B cell (primary cell): ENCODE measurements around the gene SRC. TPM values are rescaled to one million over a fixed set of nuclear protein-coding genes. Genes with fewer than 3 reads are reported as not detected.

Experiments used
- ATAC-seq: fragments of 200-7000 bp; cut with Tn5 transposase; one replicate; pipeline ENCODE4 v1.10.0; 2021; ENCODE audit warnings: low read depth, mild to moderate bottlenecking, moderate number of reproducible peaks, moderate library complexity
- CTCF ChIA-PET: fragments of 350-600 bp; sonication (Branson Sonifier 250); formaldehyde crosslinking; loops from one replicate; lab custom pipeline; 2021; ENCODE audit warnings: antibody characterized with exemption, inconsistent platforms; lab: Charles Lee
- POLR2A ChIA-PET: fragments of 350-600 bp; sonication (Branson Sonifier 250); formaldehyde crosslinking; loops from one replicate; lab custom pipeline; 2021; ENCODE audit warnings: antibody characterized with exemption; lab: Charles Lee
- DNase-seq: peaks from one replicate; pipeline ENCODE4 v3.0.0; 2013
- H2AFZ ChIP-seq: 2 replicates; pipeline ENCODE4 v1.6.1; 2012; ENCODE audit warnings: mild to moderate bottlenecking, low read depth, low read length; ENCODE audit not compliant: insufficient read depth, poor library complexity, severe bottlenecking
- H3K27ac ChIP-seq, 2 donors: 1 replicate in 1 of 2; 2 replicates in 1 of 2; pipeline ENCODE4 v1.5.1; 2012 to 2013; ENCODE audit warnings: low read length in 2 of 2, mild to moderate bottlenecking in 2 of 2, moderate library complexity in 1 of 2
- H3K27me3 ChIP-seq, 4 experiments: fragments of 200-600 bp in 1 of 4; sonication (generic) in 1 of 4; replicated peaks in 1 of 4; 1 replicate in 2 of 4; 2 replicates in 2 of 4; pipeline versions ENCODE4 v1.6.1 to v1.7.0; 2013 to 2016; ENCODE audit warnings: low read length in 3 of 4, mild to moderate bottlenecking in 2 of 4, mixed read lengths in 1 of 4, moderate library complexity in 1 of 4; ENCODE audit not compliant: insufficient read depth in 4 of 4, control insufficient read depth in 3 of 4; ENCODE audit errors: control extremely low read depth in 1 of 4
- H3K36me3 ChIP-seq, 2 experiments: replicated peaks in 1 of 2; 1 replicate in 1 of 2; 2 replicates in 1 of 2; pipeline versions ENCODE4 v1.6.1 to v1.7.1; 2013; ENCODE audit warnings: low read length in 1 of 2; ENCODE audit not compliant: insufficient read depth in 2 of 2, control insufficient read depth in 1 of 2; ENCODE audit errors: control extremely low read depth in 1 of 2, extremely low read depth in 1 of 2
- H3K4me1 ChIP-seq, 2 donors: fragments of 200-600 bp in 1 of 2; sonication (generic) in 1 of 2; 1 replicate in 1 of 2; 2 replicates in 1 of 2; pipeline versions ENCODE4 v1.5.1 to v1.6.1; 2013 to 2017; ENCODE audit warnings: low read length in 2 of 2; ENCODE audit not compliant: control insufficient read depth in 2 of 2, insufficient read depth in 2 of 2
- H3K4me2 ChIP-seq: replicated peaks from 2 replicates; pipeline ENCODE3; 2012; ENCODE audit warnings: mild to moderate bottlenecking, low read depth, low read length; ENCODE audit not compliant: poor library complexity, severe bottlenecking
- H3K4me3 ChIP-seq, 5 experiments: fragments of 200-600 bp in 1 of 5; sonication (generic) in 1 of 5; 1 replicate in 3 of 5; 2 replicates in 2 of 5; pipeline versions ENCODE4 v1.5.1 to v1.7.0; 2011 to 2016; ENCODE audit warnings: low read length in 4 of 5, mild to moderate bottlenecking in 4 of 5, low read depth in 2 of 5, control low read depth in 1 of 5, moderate library complexity in 1 of 5; ENCODE audit not compliant: insufficient read depth in 1 of 5; ENCODE audit errors: control extremely low read depth in 1 of 5, extremely low read depth in 1 of 5
- H3K79me2 ChIP-seq: fragments of 200-600 bp; sonication (generic); one replicate; pipeline ENCODE4 v1.6.0; 2016; ENCODE audit warnings: low read length; ENCODE audit not compliant: control insufficient read depth, insufficient read depth
- H3K9ac ChIP-seq: fragments of 200-600 bp; sonication (generic); 2 replicates; pipeline ENCODE4 v1.6.1; 2017; ENCODE audit warnings: mild to moderate bottlenecking, low read length, moderate library complexity
- H3K9me3 ChIP-seq, 3 donors: one replicate each; pipeline versions ENCODE4 v1.6.1 to v1.7.1; 2013; ENCODE audit warnings: low read length in 2 of 3; ENCODE audit not compliant: control insufficient read depth in 2 of 3, insufficient read depth in 1 of 3; ENCODE audit errors: control extremely low read depth in 1 of 3
- H4K20me1 ChIP-seq: 2 replicates; pipeline ENCODE4 v1.6.0; 2012; ENCODE audit warnings: mild to moderate bottlenecking, low read length; ENCODE audit not compliant: insufficient read depth, control insufficient read depth, poor library complexity, severe bottlenecking
- H3K27ac Mint-ChIP-seq: one replicate; pipeline ENCODE4 v1.8.0; 2021; ENCODE audit warnings: mixed read lengths
- H3K27me3 Mint-ChIP-seq: one replicate; pipeline ENCODE4 v1.8.0; 2021; ENCODE audit warnings: mixed read lengths
- H3K4me1 Mint-ChIP-seq: one replicate; pipeline ENCODE4 v1.8.0; 2021; ENCODE audit warnings: mixed read lengths
- H3K4me3 Mint-ChIP-seq: one replicate; pipeline ENCODE4 v1.8.0; 2021; ENCODE audit warnings: mixed read lengths
- H3K9me3 Mint-ChIP-seq: one replicate; pipeline ENCODE4 v1.8.0; 2022; ENCODE audit warnings: mixed read lengths; ENCODE audit not compliant: insufficient read depth
- EZH2 ChIP-seq: IDR thresholded peaks from 2 replicates; pipeline ENCODE4 v1.6.1; 2012; ENCODE audit warnings: borderline replicate concordance, low read depth, mild to moderate bottlenecking, moderate library complexity, low read length; ENCODE audit not compliant: insufficient read depth, poor library complexity, severe bottlenecking
- whole genome bisulfite sequencing: methylation state at CpG from one replicate; pipeline ENCODE4 v1.1.5; 2013; ENCODE audit warnings: missing lambda C conversion rate; ENCODE audit not compliant: insufficient coverage; 5-methylcytosine and 5-hydroxymethylcytosine counted together
- intact Hi-C: fragments of 100-400 bp; cut with micrococcal nuclease; formaldehyde crosslinking; loops from one replicate; pipeline ENCODE4 v1.10.0; 2022
- polyA plus RNA-seq: library from polyadenylated mRNA; depleted of rRNA; stranded (reverse); fragments of >200 nt; gene quantifications from 2 replicates; pipeline ENCODE4 v1.2.3, GENCODE V29; 2012
- total RNA-seq, 2 donors: library from RNA; stranded (reverse); fragments of 120-200 nt in 1 of 2; gene quantifications; 1 replicate in 1 of 2; 2 replicates in 1 of 2; pipeline versions ENCODE4 v1.2.3 to v1.2.4, GENCODE V29; 2013 to 2022
- TF ChIP-seq, protein P1 (sequence below): fragments of 200-600 bp; IDR thresholded peaks from one replicate; pipeline ENCODE4 v1.8.0; 2022; ENCODE audit warnings: antibody characterized with exemption, mild to moderate bottlenecking

The SRC gene
- total and polyA plus RNA-seq, 2 donors (not counting 1 experiment from before 2014, with no cell fraction given): 6.5 to 16.8 TPM

DNA sequence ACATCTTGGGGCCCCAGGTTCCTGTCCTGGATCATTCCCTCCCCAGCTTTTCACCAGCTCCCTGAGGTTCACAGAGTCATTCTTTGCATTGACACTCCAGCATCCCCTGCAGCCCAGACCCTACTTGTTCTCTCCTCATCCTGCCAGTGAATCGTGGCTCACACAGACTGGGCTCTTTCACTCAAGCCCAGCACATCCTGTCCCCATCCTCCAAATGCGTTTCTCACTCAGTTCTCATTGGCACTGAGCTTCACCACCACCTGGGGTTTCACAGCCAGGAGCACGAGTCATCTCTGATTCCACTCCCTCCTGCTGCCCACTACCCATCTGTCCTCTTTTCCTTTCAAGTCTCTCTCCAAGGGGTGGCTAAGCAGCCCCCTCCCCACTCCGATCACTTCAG is 89.7 kb downstream of the SRC start:
- H3K4me3 ChIP-seq: no peak overlapping the region
- POLR2A ChIA-PET: no interaction called here
- 88% methylated on average over 4 of the region's 4 CpGs for WGBS
- H3K4me1 ChIP-seq: no peaks in the 10 kb centered on the region
- no peaks in the 10 kb centered on the region for H3K79me2 ChIP-seq
- no peak overlapping the region for H3K4me2 ChIP-seq
- Mint-ChIP-seq H3K9me3 (no peaks in the 10 kb centered on the region), H3K27me3 (peaks cover 25% of the 10 kb centered on the region), H3K4me3 (no peak overlapping the region), H3K27ac (no peak overlapping the region), H3K4me1 (no peaks in the 10 kb centered on the region)
- no peak overlapping the region for H3K9ac ChIP-seq
- intact Hi-C loops: no loop called here
- peaks cover 0 to 8% (median 3%) of the 10 kb centered on the region in 4 experiments for H3K27me3 ChIP-seq
- no peaks in the 10 kb centered on the region for H4K20me1 ChIP-seq
- CTCF ChIA-PET: no interaction called here
- no peak for ATAC-seq
- H3K36me3 ChIP-seq: no peaks in the 10 kb centered on the region
- H3K9me3 ChIP-seq: no peaks in the 10 kb centered on the region
- H3K27ac ChIP-seq: no peak overlapping the region
- DNase-seq: no peak
- TF ChIP-seq EZH2: no peak
- TF ChIP-seq, protein P1, sequence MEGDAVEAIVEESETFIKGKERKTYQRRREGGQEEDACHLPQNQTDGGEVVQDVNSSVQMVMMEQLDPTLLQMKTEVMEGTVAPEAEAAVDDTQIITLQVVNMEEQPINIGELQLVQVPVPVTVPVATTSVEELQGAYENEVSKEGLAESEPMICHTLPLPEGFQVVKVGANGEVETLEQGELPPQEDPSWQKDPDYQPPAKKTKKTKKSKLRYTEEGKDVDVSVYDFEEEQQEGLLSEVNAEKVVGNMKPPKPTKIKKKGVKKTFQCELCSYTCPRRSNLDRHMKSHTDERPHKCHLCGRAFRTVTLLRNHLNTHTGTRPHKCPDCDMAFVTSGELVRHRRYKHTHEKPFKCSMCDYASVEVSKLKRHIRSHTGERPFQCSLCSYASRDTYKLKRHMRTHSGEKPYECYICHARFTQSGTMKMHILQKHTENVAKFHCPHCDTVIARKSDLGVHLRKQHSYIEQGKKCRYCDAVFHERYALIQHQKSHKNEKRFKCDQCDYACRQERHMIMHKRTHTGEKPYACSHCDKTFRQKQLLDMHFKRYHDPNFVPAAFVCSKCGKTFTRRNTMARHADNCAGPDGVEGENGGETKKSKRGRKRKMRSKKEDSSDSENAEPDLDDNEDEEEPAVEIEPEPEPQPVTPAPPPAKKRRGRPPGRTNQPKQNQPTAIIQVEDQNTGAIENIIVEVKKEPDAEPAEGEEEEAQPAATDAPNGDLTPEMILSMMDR: no peak
- H2AFZ ChIP-seq: no peak overlapping the region

DNA sequence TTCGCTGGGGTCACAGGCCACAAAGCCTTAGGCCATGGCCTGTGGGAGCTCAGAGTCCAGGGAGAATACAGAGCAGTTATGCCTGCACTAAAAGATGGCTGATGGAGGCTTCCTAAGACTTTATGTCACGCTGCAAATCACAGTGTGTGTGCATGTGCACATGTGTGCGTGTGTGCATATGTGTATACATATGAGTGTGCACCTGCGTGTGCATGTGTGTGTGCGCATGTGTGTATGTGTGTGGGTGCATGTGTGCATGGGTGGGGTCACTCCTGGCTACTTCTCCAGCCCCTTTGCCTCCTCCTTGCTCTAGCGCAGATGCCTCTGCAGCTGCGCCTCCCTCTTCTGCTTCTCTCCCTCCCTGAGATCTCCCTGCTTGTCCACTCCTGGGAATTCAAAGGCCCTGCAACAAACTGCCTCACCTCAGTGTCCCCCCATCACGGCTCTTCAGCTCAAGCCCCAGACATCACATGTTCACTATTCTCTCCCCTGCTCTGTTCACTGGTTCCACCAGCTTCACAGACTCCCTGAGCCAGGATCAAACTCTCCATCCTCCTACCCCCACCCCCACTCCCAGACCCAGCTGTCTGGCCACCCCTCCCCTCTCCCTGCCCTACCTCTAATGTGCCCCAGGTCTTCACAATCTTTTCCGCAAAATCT is 90.7 kb downstream of the SRC start:
- WGBS: 84% methylated on average over 5 of the region's 9 CpGs
- no peak overlapping the region for H3K4me3 Mint-ChIP-seq

More for the DNA sequence above, 90.7 kb downstream of the SRC start:
- Histone ChIP-seq H3K79me2 (no peaks in the 10 kb centered on the region), H3K4me2 (no peak overlapping the region), H2AFZ (no peak overlapping the region), H4K20me1 (no peaks in the 10 kb centered on the region), H3K9me3 (no peaks in the 10 kb centered on the region), H3K27ac (no peak overlapping the region), H3K9ac (no peak overlapping the region), H3K4me1 (no peaks in the 10 kb centered on the region), H3K27me3 (peaks cover 0 to 11% (median 4%) of the 10 kb centered on the region in 4 experiments), H3K36me3 (no peaks in the 10 kb centered on the region), H3K4me3 (no peak overlapping the region)
- TF ChIP-seq, protein P1: no peak
- TF ChIP-seq EZH2: no peak
- H3K4me1 Mint-ChIP-seq: no peaks in the 10 kb centered on the region
- ATAC-seq (no peak), DNase-seq (no peak)
- POLR2A ChIA-PET: no interaction called here
- H3K27ac Mint-ChIP-seq: no peak overlapping the region
- CTCF ChIA-PET: no interaction called here
- peaks cover 25% of the 10 kb centered on the region for H3K27me3 Mint-ChIP-seq
- H3K9me3 Mint-ChIP-seq: no peaks in the 10 kb centered on the region
- intact Hi-C loops: no loop called here
